OCI-LY1 (cell line): ENCODE results near the gene NADK.

ENCODE experiments used
- EZH2 ChIP-seq: fragments of 200-600 bp; sonication (generic), shearing (Covaris generic); IDR thresholded peaks from 2 replicates; pipeline ENCODE4 v1.8.0; 2017; ENCODE audit warnings: borderline replicate concordance, mixed run types, mild to moderate bottlenecking, antibody characterized with exemption, low read length, moderate library complexity, mixed read lengths
- TF ChIP-seq, protein P1 (sequence below): fragments of 200-600 bp; sonication (generic), shearing (Covaris generic); IDR thresholded peaks from 2 replicates; pipeline ENCODE4 v1.5.1; 2017; ENCODE audit warnings: mild to moderate bottlenecking, antibody characterized with exemption, low read length, moderate library complexity, mixed read lengths

DNA sequence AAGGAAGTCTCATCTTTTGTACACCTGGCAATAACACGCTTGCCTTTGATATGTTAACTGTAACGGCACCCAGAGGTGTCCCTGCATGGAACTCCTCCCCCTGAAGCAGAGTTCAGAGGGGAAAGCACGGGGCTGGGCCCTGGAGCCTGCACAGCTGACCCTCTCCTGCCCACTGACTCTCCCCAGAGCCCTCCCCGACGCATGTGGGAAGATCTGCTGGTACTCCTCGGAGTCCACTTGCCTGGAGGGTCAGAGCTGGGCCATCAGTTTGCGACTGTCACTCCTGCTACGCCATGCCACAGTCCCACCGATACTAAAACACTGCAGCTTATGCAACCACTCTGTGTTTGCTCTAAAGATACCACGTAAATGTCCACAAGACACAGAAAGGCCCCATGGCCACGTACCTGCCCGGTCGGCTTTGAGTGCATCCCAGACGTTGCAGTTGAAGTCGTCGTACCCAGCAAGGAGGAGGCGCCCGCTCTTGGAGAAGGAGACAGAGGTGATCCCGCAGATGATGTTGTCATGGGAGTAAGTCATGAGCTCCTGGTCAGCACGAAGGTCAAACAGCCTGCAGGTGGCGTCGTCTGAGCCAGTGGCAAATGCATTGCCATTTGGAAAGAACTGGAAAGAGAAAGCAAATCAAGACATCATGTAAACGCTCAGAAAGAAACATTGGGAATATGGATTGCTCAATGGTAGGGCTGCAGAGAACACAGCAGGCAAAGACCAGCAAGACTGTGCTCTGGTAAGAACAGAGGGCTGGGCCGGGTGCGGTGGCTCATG, 10.6 kb upstream of the NADK start:
- TF ChIP-seq, protein P1, sequence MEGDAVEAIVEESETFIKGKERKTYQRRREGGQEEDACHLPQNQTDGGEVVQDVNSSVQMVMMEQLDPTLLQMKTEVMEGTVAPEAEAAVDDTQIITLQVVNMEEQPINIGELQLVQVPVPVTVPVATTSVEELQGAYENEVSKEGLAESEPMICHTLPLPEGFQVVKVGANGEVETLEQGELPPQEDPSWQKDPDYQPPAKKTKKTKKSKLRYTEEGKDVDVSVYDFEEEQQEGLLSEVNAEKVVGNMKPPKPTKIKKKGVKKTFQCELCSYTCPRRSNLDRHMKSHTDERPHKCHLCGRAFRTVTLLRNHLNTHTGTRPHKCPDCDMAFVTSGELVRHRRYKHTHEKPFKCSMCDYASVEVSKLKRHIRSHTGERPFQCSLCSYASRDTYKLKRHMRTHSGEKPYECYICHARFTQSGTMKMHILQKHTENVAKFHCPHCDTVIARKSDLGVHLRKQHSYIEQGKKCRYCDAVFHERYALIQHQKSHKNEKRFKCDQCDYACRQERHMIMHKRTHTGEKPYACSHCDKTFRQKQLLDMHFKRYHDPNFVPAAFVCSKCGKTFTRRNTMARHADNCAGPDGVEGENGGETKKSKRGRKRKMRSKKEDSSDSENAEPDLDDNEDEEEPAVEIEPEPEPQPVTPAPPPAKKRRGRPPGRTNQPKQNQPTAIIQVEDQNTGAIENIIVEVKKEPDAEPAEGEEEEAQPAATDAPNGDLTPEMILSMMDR: peak; percentile 70
- no peak for TF ChIP-seq EZH2
